ENCODE data around the gene RASSF8.

Gene RASSF8

GRCh38 chr12:25932971-25933370, 25.5 kb upstream of the RASSF8 start:
- no peaks in the 10 kb centered on the region for H3K79me2 ChIP-seq (ENCODE audit: insufficient read depth, low read length)
- H2AFZ ChIP-seq (ENCODE audit: low read length), result no peak overlapping the region
- H3K9me2 ChIP-seq (replicated peaks; ENCODE audit: low read depth, low read length), result no peaks in the 10 kb centered on the region

GRCh38 chr12:25934456-25934855, 24.0 kb upstream of the RASSF8 start:
- Histone ChIP-seq H3K36me3 (ENCODE audit: insufficient read depth, low read length) (no peaks in the 10 kb centered on the region), H3F3A (ENCODE audit: low read depth) (no peaks in the 10 kb centered on the region), H3K4me3 (ENCODE audit: low read length, poor library complexity, severe bottlenecking) (no peak overlapping the region), H3K9ac (ENCODE audit: low read depth, low read length, poor library complexity, severe bottlenecking) (no peak overlapping the region), H4K20me1 (ENCODE audit: insufficient read depth, low read length, poor library complexity, severe bottlenecking) (no peaks in the 10 kb centered on the region), H3K9me2 (replicated peaks; ENCODE audit: low read depth, low read length) (no peaks in the 10 kb centered on the region), H3K9me3 (ENCODE audit: insufficient read depth, low read depth, low read length) (no peaks in the 10 kb centered on the region), H3K27me3 (ENCODE audit: insufficient read depth, low read length, poor library complexity, severe bottlenecking) (no peaks in the 10 kb centered on the region), H3K4me1 (ENCODE audit: insufficient read depth, low read length, poor library complexity, severe bottlenecking) (no peaks in the 10 kb centered on the region), H3K4me2 (ENCODE audit: low read depth, low read length, poor library complexity, severe bottlenecking) (no peak overlapping the region), H3K79me2 (ENCODE audit: insufficient read depth, low read length) (no peaks in the 10 kb centered on the region), H2AFZ (ENCODE audit: low read length) (no peak overlapping the region)
- TF ChIP-seq CTCF (conservative IDR thresholded peaks at IDR 0.05; ENCODE audit: low read length) (no peak), EZH2phosphoT487 (IDR thresholded peaks at IDR 0.05; ENCODE audit: borderline replicate concordance) (no peak)

More at GRCh38 chr12:25932971-25933370, 25.5 kb upstream of the RASSF8 start:
- no peaks in the 10 kb centered on the region for H3K4me1 ChIP-seq (ENCODE audit: insufficient read depth, low read length, poor library complexity, severe bottlenecking)
- no peak overlapping the region for H3K4me2 ChIP-seq (ENCODE audit: low read depth, low read length, poor library complexity, severe bottlenecking)
- no peaks in the 10 kb centered on the region for H4K20me1 ChIP-seq (ENCODE audit: insufficient read depth, low read length, poor library complexity, severe bottlenecking)
- no peaks in the 10 kb centered on the region for H3K27me3 ChIP-seq (ENCODE audit: insufficient read depth, low read length, poor library complexity, severe bottlenecking)
- no peak overlapping the region for H3K4me3 ChIP-seq (ENCODE audit: low read length, poor library complexity, severe bottlenecking)
- no peaks in the 10 kb centered on the region for H3K36me3 ChIP-seq (ENCODE audit: insufficient read depth, low read length)
- H3K9me3 ChIP-seq (ENCODE audit: insufficient read depth, low read depth, low read length), result no peaks in the 10 kb centered on the region
- TF ChIP-seq EZH2phosphoT487 (IDR thresholded peaks at IDR 0.05; ENCODE audit: borderline replicate concordance) (no peak), CTCF (conservative IDR thresholded peaks at IDR 0.05; ENCODE audit: low read length) (no peak)
- no peaks in the 10 kb centered on the region for H3F3A ChIP-seq (ENCODE audit: low read depth)
- H3K9ac ChIP-seq (ENCODE audit: low read depth, low read length, poor library complexity, severe bottlenecking), result no peak overlapping the region

GRCh38 chr12:25935355-25936144, 22.9 kb upstream of the RASSF8 start:
- no peaks in the 10 kb centered on the region for H3F3A ChIP-seq (ENCODE audit: low read depth)
- H3K4me2 ChIP-seq (ENCODE audit: low read depth, low read length, poor library complexity, severe bottlenecking), result no peak overlapping the region
- H3K36me3 ChIP-seq (ENCODE audit: insufficient read depth, low read length), result no peaks in the 10 kb centered on the region
- no peaks in the 10 kb centered on the region for H3K27me3 ChIP-seq (ENCODE audit: insufficient read depth, low read length, poor library complexity, severe bottlenecking)
- no peak overlapping the region for H3K9ac ChIP-seq (ENCODE audit: low read depth, low read length, poor library complexity, severe bottlenecking)
- no peaks in the 10 kb centered on the region for H3K79me2 ChIP-seq (ENCODE audit: insufficient read depth, low read length)
- TF ChIP-seq CTCF (conservative IDR thresholded peaks at IDR 0.05; ENCODE audit: low read length), result no peak
- no peak for TF ChIP-seq EZH2phosphoT487 (IDR thresholded peaks at IDR 0.05; ENCODE audit: borderline replicate concordance)
- no peak overlapping the region for H2AFZ ChIP-seq (ENCODE audit: low read length)
- no peak overlapping the region for H3K4me3 ChIP-seq (ENCODE audit: low read length, poor library complexity, severe bottlenecking)
- no peaks in the 10 kb centered on the region for H4K20me1 ChIP-seq (ENCODE audit: insufficient read depth, low read length, poor library complexity, severe bottlenecking)
- no peaks in the 10 kb centered on the region for H3K4me1 ChIP-seq (ENCODE audit: insufficient read depth, low read length, poor library complexity, severe bottlenecking)
- H3K9me3 ChIP-seq (ENCODE audit: insufficient read depth, low read depth, low read length), result no peaks in the 10 kb centered on the region
- no peaks in the 10 kb centered on the region for H3K9me2 ChIP-seq (replicated peaks; ENCODE audit: low read depth, low read length)

Data from Loucy (cell line).